Fibroblast of skin of right biceps (primary cell): ENCODE measurements around the gene ENTHD1.
"Not testable (repeated sequence)": the region's sequence is repeated elsewhere in the genome, so short reads cannot be mapped to it uniquely, and the experiment has no call there.

Source experiments
- DNase-seq: peaks from one replicate; pipeline ENCODE4 v3.0.0-alpha.2; 2013

ENTHD1 gene

GRCh38 chr22:39897841-39898240, 4.3 kb upstream of the ENTHD1 start:
- DNase-seq: no peak

DNA sequence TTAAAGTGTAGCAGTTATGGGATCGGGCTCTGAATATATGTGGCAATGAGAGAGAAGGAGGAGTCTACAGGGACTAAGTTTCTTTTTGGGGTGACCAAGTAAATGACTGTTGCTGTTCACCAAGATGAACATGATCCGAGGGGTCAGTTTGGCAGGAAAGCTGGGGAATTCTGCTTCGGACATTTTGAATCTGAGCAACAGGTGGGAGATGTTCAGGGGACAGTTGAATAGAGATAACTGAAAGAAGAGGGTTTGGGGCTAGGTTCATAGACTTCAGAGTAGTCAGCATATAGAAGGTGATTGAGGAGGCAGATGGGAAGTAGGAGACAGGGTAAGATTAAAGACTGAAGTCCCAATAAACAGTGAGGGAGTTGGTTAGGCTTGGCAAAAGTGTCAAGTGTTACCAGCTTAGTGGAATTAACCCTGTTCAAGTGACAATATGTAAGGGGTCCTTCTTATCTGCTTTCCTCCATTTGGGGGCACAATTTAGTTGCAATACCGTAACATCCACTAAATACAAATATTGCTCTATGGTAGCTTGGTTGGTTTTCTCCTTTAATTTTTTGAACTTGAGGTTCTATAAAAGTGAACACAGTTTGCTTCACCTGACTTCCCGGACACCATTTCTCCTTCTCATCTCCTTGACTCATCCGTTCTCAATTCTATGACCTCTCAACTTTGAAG, 2.9 kb upstream of the ENTHD1 start:
- no peak for DNase-seq

GRCh38 chr22:39895682-39896081, 2.1 kb upstream of the ENTHD1 start:
- DNase-seq: no peak

GRCh38 chr22:39894554-39895092, 1.1 kb upstream of the ENTHD1 start:
- no peak for DNase-seq

DNA sequence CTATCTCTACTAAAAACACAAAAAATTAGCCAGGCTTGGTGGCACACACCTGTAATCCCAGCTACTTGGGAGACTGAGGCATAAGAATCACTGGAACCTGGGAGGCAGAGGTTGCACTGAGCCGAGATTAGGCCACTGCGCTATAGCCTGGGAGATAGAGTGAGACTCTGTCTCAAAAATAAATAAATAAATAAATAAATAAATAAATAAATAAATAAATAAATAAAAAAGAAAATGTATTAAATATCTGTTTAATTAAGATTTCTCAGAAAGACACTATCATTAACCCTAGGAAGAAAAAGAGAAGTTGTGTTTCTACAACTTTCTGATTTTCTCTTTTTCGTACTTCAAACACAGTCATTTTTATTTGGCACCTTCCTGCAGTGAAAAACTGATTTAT, 3.6 kb downstream of the ENTHD1 start:
- DNase-seq: not testable (repeated sequence)

DNA sequence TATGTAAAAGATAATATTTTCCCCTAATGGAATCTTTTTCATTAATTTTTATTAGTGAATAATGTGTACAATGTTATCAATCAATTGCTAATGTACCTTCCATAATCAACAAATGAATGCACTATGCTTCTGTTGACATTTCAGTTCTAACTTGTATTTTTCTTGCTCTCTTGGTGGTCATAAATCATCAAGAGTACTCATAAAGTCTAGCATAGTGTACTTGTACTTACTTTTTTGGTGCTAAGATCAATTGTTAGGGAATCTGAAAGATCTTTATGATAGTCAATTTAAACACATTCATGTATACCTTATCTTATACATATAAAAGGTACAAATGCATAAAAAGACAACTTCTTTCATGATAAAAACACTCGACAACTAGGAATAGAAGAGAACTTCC, 10.5 kb downstream of the ENTHD1 start:
- no peak for DNase-seq

DNA sequence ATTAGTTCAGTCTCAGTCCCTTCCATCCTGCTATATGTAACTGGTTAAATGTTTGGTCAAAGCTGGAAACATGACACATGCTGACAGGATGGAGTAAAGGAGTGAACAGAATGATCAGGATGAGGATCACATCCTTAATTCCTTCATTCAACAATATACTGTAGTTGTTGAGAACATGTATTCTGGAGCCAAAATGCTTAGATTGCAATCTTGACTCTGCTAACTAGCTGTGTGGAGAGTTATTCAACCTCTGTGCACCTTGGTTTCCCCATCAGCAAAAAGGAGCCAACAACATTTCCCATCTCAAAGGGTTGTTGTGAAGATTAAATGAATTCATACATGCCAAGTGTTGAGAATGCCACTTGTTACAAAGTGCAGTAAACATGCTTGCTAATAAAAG, 12.8 kb downstream of the ENTHD1 start:
- DNase-seq: no peak

GRCh38 chr22:39877079-39877845, 16.3 kb downstream of the ENTHD1 start:
- no peak for DNase-seq

GRCh38 chr22:39875176-39875885, 18.2 kb downstream of the ENTHD1 start:
- not testable (repeated sequence) for DNase-seq

DNA sequence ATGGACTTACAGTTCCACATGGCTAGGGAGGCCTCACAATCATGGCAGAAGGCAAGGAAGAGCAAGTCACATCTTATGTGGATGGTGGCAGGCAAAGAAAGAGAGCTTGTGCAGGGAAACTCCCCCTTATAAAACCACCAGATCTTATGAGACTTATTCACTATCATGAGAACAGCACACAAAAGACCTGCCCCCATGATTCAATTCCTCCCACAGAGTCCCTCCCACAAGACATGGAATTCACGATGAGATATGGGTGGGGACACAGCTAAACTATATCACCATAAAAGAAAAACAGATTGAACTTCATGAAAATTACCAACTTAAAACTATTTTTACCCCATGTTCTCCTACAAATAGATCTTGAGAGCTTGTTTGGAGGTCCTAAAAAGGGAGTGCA, 19.6 kb downstream of the ENTHD1 start:
- DNase-seq: no peak

GRCh38 chr22:39872548-39872947, 21.0 kb downstream of the ENTHD1 start:
- no peak for DNase-seq

DNA sequence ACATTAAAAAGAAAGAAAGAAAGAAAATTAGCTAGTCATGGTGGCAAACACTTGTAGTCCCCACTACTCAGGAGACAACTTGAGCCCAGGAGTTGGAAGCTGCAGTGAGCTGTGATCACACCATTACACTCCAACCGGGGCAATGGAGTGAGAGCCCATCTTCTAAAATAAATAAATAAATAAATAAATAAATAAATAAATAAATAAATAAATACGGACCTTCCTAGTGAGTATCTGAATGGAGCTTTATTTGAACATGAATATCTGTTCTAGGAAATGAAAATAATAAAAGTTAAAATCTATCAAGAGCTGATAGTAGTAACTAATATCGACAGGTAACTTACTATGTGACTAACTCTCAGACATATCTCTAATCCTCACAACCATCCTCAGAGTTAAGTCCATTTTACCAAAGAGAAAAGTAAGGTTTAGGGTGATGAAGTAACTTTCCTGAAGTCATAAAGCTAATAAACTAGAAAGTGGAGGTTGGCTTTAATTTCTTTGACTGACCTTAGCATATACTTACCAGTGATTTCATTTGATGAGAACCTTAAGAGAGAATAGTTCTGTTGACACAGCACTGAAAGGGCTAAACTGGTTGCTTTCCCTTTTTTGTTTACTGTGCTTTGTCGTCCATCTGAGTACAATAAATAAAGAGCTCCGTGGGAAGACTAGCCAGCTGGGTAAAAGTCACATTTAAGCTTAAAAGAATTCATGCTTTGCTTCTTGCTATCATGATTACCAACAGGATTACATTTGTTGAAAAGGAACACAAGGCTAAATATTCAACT, 22.4 kb downstream of the ENTHD1 start:
- no peak for DNase-seq

GRCh38 chr22:39869797-39870196, 23.8 kb downstream of the ENTHD1 start:
- DNase-seq: not testable (repeated sequence)

- no peak for DNase-seq
These were observed 24.8 kb downstream of the ENTHD1 start for GRCh38 chr22:39868741-39869140.

DNA sequence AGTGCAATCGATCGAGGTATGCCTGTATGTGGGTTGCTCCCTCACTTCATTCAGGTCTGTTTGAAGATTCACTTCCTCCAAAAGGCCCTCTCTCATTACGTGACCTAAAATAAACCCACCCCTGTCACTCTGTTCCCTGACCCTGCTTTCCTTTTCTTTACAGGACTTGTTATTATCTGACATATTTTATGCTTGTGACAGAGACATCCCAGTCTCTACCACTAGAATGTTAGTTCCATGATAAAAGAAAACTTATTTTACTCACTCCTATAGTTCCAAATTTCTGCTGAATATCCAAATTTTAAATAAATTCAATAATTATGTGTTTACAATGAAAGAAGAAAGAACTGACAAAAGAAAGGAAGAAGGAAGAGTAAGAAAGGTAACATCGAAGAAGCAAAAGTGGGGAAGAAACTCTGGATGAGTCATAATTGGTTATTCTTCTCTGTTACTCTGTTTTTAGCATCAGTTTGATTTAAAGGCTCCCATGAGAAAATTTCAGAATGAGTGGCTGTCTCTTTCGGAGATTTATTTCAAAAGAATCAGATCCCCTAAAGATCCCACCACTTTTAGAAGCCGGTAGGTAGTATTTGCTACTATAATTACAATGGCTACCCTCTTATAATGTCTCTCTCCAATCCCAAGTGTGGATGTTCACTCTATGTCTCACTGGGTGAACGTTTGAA, 33.5 kb downstream of the ENTHD1 start:
- DNase-seq: no peak

DNA sequence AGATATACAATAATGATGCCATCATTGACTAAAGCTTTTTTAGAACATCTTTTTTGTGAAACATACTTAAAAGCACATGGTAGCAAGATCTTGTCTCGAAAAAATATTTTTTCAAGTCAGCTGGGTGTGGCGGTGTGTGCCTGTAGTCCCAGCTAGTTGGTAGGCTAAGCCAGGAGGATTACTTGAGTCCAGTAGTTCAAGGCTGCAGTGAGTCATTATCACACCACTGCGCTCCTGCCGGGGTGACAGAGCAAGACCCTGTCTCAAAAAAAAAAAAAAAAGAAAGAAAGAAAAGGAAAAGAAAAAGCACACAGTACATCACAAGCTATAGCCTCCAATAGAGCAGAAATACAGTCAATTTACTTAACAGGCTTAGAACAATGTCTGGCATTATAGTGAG, 37.0 kb downstream of the ENTHD1 start:
- no peak for DNase-seq

DNA sequence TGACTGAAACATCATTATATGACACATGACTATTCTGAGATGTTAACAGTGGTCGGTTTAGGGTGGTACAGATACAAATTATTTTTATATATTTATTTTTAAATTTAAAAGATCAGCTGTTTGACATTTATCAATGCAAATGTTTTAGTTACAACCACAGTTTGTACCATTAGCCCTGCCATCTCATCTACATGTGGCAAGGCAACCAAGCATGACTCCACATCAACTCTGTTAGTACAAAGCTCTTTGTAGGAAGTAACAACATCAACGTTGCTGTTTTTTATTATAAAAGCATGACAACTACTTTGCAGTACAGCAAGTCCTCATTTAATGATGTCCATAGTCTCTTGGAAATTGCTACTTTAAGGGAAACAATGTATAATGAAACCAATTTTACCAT, 40.8 kb downstream of the ENTHD1 start:
- DNase-seq: no peak

DNA sequence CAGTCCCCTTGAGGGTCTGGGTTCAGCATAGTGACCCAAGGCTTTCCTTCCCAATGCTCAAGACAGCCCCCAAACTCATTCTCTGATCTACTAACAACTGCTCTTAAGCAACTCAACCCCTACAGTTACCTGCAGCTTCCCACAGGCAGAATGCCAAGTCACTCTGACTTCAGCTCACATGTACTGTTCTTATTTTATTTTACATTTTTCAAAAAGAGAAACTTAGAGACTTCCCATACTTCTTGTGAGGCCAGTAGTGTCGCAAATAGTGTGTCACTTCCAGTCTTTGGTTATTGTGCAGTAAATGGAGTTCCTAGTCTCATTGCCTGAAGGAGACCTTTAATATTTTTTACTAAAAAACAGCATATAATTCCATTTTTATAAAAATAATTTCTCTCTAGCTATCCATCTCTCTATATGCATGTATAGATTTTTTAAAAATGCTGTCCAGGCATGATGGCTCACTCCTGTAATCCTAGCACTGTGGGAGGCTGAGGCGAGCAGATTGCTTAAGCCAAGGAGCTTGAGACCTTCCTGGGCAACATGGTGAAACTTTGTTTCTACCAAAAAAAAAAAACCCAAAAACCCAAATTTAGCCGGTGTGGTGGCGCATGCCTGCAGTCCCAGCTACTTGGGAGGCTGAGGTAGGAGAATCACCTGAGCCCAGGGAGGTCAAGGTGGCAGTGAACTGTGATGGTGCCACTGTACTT, 41.8 kb downstream of the ENTHD1 start:
- DNase-seq: no peak

- DNase-seq: no peak
These were observed 46.1 kb downstream of the ENTHD1 start for GRCh38 chr22:39847477-39847876.

GRCh38 chr22:39846539-39846938, 47.0 kb downstream of the ENTHD1 start:
- DNase-seq: not testable (repeated sequence)

DNA sequence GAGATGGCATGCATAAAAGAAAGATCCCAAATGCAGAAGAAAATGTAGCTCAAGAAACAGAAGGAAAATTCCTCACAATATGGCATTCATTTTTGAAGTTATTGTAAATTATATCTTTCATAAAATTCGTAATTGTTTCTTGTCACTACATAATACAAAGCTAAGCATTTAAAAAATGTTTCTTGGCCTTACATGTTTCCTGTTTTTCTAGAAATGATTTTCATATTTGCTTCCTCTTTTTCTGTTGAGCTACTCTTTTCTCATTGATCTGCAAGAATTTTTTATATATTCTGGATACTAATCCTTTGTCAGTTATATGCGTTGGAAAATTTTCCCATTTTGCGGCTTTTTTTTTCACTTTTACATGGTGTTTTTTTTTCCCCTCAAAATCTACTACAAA, 48.0 kb downstream of the ENTHD1 start:
- no peak for DNase-seq
